B cell (primary cell): ENCODE data around the gene SLC22A17.

Source experiments
- EZH2 ChIP-seq: IDR thresholded peaks from 2 replicates; pipeline ENCODE4 v1.6.1; 2012; ENCODE audit warnings: borderline replicate concordance, low read depth, mild to moderate bottlenecking, moderate library complexity, low read length; ENCODE audit not compliant: insufficient read depth, poor library complexity, severe bottlenecking
- TF ChIP-seq, protein P1 (sequence below): fragments of 200-600 bp; IDR thresholded peaks from one replicate; pipeline ENCODE4 v1.8.0; 2022; ENCODE audit warnings: antibody characterized with exemption, mild to moderate bottlenecking

GRCh38 chr14:23310546-23310945 lies 42.1 kb downstream of the SLC22A17 start:
- TF ChIP-seq, protein P1, sequence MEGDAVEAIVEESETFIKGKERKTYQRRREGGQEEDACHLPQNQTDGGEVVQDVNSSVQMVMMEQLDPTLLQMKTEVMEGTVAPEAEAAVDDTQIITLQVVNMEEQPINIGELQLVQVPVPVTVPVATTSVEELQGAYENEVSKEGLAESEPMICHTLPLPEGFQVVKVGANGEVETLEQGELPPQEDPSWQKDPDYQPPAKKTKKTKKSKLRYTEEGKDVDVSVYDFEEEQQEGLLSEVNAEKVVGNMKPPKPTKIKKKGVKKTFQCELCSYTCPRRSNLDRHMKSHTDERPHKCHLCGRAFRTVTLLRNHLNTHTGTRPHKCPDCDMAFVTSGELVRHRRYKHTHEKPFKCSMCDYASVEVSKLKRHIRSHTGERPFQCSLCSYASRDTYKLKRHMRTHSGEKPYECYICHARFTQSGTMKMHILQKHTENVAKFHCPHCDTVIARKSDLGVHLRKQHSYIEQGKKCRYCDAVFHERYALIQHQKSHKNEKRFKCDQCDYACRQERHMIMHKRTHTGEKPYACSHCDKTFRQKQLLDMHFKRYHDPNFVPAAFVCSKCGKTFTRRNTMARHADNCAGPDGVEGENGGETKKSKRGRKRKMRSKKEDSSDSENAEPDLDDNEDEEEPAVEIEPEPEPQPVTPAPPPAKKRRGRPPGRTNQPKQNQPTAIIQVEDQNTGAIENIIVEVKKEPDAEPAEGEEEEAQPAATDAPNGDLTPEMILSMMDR, result no peak
- no peak for TF ChIP-seq EZH2
